Measurements from ENCODE around the gene SF3A1.

Gene SF3A1

DNA sequence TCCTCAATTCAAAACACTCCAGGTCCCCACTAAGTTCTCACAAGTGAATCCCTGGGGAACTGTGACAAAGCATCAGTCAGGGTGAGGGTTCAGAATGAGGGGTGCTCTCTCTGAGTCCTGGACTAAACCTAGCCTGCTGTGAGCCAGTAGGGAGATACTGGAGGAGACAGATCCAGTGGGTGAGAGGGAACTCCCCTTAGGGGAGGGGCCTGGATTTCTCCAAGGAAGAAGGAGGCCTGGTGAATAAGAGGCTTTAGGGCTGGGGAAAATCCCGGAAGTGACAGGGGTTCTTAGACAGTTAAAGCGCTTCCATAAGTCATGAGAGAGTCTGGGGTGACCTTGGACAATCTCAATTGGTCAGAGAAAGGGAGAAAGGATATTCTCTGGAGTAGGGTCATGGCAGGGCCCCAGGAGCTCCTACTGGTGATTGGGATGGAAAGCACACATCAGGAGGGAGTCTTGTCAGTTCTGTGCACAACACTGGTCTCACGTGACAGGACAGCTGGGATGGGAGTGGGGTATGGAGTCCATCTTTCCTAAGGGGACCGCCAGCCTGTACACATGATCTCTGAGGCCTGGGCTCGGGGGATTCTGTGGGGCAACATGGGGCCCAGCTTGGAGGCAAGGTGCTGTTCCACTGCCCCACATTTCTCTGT, 31.5 kb downstream of the SF3A1 start:
- DNase-seq (ENCODE audit: low read depth): peak; percentile 36

DNA sequence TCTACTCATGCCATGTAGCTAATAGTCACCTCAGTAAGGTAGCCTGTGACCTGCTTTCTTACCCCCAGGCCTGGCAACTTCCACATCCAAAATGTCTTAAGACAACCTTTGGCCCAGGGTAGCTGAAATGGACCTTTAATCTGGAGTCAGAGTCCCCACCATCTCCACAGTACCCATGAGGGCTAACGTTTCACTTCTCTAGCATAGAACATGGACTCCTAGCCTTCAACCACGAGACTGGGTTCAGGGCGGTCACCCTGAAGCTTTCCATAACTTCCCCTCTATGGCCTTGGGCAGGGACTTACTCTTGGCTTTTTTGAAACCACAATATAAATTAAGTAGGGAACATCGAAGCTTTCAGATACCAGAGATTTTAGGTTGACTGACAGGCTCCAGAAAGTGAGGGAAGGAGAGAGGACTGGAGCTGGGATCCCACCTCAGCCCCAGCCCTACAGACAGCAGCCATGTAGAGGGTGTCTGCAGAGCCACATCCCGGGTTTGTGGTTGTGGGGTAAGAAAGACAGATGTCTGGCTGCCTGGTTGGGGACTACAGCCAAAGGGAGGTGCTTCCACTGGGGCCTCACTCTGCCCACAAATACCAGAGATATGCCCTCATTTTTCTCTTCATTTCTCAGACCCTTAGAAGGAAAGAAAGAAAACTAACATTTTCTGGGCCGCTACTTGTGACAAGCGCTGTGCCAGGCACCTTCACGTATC, 32.5 kb downstream of the SF3A1 start:
- DNase-seq (ENCODE audit: low read depth): no peak

DNA sequence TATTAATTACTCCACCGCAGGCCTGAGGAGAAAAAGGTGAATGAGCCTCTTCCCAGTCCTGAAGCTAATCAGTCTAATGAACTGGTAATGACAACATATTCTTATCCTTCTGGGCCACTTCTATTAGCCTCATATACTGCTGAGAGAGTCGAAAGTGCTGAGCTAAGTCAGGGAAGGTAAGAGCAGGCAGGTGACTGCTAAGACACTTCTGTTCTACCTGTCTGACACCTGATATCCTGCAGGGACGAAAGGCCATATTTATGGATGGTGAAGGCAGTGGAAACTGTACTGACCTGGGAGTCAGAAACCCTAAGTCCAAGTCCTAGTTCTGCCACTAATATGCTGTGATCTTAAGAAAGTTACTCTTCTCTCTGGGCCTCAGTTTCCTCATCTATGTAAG, 33.4 kb downstream of the SF3A1 start:
- DNase-seq (ENCODE audit: low read depth): no peak

DNA sequence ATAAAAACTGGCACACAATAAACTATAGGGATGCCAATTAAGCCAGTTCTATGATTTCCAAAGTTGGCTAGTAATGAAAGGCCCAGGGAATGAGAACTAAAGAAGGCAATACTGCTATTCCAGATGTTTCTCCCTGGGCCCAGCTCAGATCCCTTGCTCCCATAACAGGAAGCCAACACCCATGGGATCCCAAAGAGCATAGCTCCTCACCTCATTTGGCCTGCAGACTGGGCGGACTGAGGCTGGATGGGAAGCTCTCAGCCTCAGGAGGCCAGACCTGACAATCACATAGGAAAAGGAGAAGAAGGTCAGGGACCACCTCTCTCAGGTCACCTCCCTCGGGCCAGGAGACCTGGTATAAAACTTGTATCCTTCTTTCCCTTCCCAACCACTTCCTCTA, 35.2 kb downstream of the SF3A1 start:
- no peak for DNase-seq (ENCODE audit: low read depth)

DNA sequence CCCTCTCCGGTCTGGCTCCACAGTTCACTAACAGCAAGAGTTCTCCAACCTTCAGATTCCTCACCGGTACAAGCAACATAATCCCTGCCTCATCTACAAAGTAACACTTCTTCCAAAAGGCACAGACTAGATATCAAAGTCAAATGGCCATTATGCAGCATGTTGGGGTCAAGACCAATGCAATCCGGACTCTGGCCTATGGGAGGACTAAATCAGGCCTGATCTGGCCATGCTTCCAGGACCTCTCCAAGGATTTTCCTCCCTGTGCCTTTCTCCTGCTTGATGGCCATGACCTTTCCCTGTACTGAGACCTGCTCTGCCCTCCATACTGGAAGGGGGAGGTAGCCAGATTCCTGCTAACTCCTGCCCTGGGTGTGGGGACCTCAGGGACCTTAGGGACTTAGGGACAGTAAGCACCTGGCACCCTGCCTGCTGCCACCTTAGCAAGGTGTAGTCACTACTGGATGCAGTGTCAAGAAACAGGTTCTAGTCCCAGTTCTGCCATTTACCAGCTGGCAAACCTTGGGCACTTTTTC, 36.6 kb downstream of the SF3A1 start:
- no peak for DNase-seq (ENCODE audit: low read depth)

DNA sequence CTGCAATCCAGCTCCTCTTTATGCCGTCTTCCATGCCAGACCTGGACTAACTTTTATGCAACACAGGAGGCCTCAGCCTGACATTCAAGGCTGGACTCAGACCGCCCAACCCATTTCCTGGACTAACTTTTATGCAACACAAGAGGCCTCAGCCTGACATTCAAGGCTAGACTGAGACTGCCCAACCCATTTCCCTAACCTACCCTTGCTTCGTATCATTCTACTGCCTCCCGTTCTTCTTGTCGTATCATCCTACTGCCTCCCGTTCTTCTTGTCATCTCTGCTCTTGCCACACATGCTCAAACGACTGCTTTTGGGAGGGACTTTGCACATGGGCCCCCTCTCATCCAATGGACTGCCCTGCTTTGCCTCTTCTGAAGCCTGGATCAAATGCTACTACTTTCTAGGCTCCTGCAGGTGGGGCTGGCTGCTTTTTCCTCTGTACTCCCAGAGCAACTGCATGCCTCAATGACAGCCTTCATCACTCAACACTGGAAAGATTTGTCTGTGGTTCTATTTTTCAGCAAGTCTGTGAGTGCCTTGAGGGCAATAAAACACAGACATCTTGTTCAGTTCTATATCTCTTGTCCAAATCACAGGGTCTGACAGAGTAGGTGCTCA, 37.8 kb downstream of the SF3A1 start:
- DNase-seq (ENCODE audit: low read depth): no peak

DNA sequence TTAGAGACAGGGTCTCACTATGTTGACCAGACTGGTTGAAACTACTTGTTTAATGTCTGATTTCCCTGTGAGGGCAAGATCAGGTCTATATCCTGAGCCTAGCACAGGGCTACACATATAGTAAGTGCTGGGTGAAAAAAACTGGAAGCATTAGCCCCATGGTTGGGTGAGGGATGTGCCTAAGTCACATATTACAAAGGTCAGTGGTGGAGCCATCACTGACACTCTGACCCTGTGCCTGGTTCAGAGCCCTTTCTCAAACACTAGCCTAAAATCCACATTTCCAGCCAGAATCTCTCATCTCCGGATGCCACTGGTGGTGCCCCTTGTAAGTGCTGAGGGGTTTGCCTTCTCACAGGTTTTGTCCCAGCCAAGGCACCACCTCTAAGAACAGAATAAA, 38.9 kb downstream of the SF3A1 start:
- DNase-seq (ENCODE audit: low read depth): no peak

DNA sequence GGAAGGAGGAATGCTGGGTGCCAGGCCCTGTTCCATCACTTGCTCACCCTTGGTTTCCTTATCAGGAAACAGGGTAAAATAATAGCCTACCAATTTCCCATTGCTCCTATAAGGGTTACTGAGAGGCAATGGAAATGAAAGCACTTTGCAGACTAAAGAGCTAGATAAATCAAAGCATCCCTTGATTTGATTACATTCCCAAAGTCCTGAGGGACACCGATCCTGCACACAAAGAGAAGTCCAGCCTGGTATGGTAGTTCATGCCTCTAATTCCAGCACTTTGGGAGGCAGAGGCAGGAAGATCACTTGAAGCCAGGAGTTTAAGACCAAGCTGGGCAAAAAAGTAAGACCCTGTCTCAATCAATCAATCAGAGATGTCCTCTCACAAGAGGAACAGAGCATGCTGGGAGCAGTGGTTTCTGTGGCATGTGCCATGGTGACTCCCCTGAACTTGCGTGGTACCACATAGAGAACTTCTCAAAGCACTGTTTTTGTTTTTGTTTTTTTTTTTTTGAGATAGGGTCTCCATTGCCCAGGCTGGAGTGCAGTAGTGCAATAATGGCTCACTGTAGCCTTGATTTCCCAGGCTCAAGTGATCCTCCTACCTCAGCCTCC, 40.6 kb downstream of the SF3A1 start:
- DNase-seq (ENCODE audit: low read depth): no peak

DNA sequence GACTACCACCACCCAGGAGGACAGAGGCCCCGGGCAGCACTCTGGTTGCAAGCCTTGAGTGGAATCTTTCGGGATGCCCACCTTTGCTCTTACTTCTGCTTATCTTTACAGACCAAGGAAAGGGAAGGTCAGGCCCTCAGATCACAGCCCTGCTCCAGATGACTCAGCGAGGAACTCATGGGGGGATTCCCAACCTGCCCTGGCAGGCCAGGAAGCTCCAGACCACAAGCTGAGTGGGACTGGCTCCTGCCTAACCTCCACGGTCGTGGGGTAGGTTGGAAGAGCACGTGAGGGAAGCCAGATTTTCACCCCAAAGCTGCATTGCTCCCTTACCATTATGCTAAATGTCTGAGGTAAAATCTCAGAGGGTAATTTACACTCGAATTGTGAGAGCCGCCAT, 41.8 kb downstream of the SF3A1 start:
- no peak for DNase-seq (ENCODE audit: low read depth)

DNA sequence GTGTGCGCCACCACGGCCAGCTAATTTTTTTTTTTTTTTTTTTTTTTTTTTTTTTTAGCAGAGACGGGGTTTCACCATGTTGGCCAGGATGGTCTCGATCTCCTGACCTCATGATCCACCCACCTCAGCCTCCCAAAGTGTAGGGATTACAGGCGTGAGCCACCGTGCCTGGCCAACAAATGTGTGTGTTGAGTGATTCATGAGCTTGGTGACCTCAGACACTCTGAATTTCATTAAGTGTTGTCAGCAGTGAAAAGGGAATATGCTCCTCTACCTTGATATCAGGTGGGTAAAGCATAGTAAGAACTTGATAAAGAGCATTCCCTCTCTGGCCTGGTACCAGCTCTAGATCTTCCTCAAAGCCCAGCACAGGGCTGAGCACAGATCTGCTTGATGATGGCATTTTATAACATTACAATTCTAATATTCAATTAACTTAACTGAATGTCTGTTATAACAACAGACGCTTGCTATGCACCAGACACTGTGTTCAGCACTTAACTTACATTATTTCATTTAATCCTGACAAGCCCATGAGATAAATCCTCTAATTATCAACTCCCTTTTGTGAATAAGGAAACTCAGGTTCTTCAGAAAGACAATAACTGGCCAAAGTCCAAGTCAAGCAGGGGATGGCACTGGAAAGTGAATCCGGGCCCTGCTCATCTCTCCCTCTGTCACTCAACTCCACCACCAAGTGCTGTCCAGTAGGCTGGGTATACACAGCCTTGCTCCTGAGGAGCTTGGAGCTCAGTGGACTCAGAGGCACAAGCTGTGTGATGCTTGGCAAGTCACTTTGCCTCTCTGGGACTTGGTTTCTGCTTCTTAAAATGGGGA, 42.9 kb downstream of the SF3A1 start:
- no peak for DNase-seq (ENCODE audit: low read depth)

DNA sequence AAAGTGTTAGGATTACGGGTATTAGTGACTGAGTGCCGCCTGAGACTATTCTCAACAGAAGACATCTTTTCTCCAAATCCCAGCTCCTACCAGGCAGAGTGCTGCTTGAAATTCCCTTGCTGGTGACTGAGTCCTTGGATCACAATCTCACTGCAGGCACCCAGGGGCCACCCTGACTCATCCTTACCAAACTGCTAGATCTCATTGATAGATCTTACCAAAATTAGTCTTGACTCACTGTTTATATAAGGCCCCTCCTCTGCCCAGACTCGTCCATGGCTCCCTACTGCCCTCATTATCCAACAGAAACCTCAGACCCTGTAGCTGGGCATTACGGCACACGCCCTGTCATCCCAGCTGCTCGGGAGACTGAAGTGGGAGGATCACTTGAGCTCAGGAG, 44.6 kb downstream of the SF3A1 start:
- DNase-seq (ENCODE audit: low read depth): no peak

DNA sequence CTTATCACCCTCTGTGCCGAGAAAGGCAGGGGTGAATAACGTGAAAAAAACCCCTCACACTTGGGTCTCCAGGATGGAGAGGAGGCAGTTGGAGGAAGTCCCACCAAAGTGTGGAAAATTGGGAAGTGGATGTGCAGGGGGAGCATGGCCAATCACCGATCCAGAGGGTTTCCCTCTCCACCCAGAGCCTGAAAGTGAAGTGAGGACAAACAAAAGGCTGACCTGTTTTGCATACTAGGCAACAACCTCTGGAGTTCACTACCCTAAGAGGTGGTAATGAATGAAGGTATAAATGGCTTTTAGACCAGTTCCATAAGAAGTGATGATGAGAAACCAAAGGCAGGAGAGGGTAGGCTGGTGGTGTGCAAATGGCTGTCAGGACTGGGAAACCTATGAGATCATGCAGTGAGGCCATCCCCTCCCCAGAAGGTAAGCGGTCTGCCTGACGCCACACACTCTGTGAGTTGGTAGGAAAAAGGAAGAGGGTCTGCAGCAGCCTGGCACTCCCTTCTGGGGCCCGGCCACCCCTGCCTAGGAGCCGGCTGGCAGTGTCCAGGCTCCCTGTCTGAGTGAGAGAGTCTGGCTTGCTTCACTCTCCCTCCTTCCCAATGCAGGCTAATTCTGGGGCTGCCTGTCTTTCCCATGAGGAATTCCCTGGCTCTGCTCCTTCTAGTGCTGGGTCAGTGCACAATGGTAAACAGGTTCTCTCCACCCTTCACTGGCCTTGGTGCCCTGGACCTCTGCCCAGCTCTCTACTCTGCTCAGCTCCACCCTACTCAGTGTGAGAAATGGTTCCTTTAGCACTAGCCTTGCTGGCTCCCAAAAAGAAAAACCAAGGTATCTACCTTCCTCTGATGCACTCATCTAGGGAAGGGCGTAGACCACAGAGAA, 45.6 kb downstream of the SF3A1 start:
- no peak for DNase-seq (ENCODE audit: low read depth)

DNA sequence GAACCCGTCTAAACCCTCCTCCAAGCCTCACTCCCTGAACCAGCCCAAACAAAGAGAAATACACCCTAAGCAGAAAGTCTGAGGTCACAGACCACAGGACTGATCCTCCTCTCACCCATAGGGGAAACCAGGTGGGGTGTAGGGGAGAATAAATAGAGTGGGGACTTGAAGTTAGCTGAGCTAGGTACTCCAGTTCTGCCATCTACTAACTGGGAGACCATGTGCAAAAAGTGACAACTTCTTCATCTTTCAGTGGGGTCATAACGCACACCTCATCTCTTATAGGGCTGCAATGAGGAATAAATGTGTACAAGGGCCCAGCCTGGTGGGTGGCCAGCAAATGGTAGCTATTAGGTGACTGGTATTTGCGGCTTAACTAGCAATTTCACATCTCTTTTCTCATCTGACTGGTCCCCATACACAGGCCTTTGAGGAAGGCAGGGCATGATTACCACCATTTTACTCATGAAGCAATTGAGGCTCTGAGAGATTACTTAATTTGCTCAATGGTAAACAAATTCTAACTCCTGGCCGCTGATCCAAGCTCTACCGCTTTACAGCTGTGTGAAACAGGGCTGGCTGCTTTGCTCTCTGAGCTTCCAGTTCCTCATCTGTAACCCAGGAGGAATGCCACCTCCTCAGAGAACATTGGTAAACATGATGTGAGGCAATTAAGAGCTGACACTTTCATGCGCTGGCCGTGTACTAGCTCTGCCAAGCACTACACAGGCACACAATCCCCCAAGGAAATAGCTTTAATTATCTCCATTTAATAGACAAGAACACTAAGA, 46.5 kb downstream of the SF3A1 start:
- DNase-seq (ENCODE audit: low read depth): no peak

DNA sequence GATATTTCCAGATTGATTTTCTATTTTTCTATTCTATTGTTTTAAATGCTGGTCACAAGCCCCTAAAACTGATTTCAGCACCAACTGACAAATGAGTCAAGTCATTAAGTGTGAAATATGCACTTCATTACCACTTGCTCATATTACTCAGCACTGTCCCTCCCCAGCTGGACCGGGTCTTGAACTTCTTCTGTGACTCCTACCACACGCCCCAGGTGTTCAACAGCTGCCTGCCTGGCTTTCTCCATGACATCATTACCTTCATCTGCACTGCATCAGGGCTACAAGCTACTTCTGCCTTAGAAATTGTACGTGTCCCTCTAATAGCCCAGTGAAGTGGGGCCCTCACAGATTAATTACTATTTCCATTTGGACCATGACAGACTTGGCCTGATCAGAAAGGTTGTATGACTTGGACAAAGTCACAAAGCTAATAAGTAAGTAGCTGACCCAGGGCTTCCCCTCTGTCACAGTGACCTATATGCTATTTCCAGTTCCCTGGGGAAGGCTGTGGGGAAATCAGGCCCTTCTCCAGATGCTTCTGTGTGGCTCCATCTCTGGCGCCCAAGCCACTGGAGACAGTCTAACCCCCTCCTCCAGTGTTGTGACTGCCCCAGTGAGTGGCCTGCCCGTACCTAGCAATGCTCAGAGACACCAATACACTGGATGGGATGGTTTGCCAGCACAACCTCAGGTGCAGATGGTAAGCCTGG, 48.0 kb downstream of the SF3A1 start:
- DNase-seq (ENCODE audit: low read depth): no peak

DNA sequence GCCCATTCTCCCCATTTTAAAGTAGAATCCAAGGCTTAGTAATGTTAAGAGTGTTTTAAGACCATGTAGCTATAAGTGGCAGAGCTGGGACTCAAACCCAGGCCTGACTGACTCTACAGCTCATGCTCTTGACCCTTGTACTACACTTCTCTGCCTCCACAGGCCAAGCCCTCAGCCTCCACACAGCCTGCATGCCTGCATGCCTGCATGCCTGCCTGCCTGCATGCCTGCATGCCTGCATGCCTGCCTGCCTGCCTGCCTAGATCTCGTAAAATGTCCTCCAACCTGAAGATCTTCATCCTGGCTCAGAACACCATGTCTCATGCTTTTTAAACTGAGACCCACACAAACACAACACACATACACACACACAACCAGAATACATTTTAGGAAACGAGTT, 48.6 kb downstream of the SF3A1 start:
- DNase-seq (ENCODE audit: low read depth): no peak

DNA sequence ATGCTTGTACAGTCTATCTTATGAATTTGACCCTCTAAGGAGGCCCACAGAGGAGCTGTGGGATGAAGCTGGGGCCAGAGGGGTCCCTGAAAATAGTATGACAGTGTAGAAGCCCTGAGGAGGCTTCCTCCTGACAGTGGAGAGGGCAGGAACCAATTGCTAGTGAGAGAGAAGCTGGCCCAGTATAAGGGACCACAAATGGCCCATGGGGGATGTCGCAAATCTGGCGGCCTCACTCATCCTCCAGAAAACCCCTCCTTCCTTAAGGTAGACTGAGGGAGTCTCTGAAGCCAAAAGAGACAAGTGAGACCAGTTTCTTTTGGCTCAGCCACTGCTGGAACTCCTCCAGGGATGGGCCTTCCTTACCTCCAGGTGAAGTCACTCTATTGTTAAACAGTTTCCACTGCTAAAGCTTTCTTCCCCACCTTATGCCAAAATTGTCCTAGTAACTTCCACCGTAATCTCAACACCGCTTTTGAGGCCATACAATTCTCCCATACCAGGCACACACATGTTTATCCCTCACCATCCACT, 49.6 kb downstream of the SF3A1 start:
- DNase-seq (ENCODE audit: low read depth): no peak

DNA sequence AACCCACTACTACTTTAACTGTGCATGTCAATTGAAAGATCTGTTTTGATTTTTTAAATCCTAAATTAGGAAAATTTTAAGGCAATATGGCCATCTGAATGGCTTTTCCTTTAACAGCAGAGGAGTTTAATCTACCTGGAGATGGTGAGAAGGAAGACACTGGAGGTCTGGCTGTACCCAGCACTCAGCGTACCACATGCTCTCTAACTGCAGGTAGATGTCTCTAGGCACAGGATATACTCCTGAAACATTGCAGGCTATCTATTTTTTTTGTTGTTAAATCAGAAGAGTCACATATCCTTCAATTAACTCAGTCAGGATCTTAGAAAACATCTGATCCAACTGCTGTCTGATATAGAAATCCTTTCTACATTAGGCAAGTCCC, 50.1 kb downstream of the SF3A1 start:
- no peak for DNase-seq (ENCODE audit: low read depth)

DNA sequence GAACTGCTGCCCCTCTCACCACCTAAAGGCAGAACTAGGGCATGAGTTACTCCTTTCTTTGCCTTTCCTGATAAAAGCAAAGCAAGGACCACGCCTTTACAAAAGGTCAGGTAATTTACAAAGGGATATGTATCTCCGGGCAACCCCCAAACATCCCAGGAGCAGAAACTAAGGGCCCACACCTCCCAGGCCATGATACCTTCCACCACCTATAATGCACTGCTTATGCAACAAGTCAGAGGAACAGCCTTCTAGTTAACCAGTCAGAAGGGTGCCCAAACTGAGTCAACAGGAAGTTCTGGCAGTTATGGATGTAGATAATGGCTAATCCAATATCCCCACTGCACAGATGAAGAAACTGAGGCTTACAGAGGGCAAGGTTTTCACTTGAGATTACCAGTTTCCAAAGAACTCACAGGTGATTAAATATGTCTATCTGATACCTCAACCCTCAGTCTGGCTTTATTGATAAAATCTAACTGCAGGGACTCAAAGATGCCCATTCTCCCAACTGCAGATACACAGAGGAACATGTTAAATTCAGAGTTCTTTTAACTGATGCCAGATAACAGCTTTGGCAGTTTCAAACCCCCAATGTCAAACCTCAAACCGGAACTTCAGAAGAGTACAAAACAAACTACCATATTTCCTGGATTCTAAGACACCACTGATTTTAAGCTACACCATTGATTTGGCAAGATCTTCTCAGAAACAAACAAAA, 50.6 kb downstream of the SF3A1 start:
- no peak for DNase-seq (ENCODE audit: low read depth)

DNA sequence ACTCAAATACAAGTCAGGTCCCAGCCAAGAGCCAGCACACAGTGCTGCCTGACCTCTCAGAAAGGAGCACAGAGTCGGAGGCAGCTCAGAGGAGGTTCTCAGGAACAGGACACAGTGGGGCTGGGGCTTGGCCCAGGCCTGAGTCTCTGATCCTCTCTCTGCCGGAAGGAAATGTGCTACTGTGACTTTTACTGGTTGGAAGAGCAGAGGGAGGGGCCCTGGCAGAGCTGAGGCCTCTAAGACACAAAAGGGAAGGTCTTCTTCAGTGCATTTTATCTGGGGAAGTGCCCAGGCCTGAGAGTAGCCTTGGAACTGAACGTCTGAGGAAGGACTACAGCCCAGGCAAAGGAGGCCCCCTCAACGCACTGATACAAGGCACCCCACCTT, 51.2 kb downstream of the SF3A1 start:
- DNase-seq (ENCODE audit: low read depth): no peak

Data from HS-27A (cell line).